K562 (cell line): ENCODE results near the gene TBC1D17. TPM values are rescaled to one million over a fixed set of nuclear protein-coding genes. Genes with fewer than 3 reads are reported as not detected.

ENCODE experiments used
- BRCA1 ChIP-seq, 2 experiments: fragments of 450-650 bp in 1 of 2; sonication (generic) in 1 of 2; formaldehyde crosslinking in 1 of 2; IDR thresholded peaks; 2 replicates each; pipeline versions ENCODE4 v1.5.0 to v1.6.1; 2017 to 2020; ENCODE audit warnings: mild to moderate bottlenecking in 1 of 2, missing genetic modification reagents in 1 of 2
- CTCFL ChIP-seq: IDR thresholded peaks from 2 replicates; pipeline ENCODE4 v1.6.1; 2011; ENCODE audit warnings: borderline replicate concordance, low read depth, mild to moderate bottlenecking, moderate library complexity, low read length; ENCODE audit not compliant: insufficient read depth, poor library complexity, severe bottlenecking
- ELK1 ChIP-seq: sonication (generic); formaldehyde crosslinking; IDR thresholded peaks from 2 replicates; pipeline ENCODE4 v1.8.1; 2022; ENCODE audit warnings: missing genetic modification reagents
- GABPA ChIP-seq: fragments of 200-800 bp; sonication (Bioruptor generic); conservative IDR thresholded peaks from 2 replicates; pipeline ENCODE4 v1.6.1; 2016; ENCODE audit warnings: low read depth, missing genetic modification characterization, missing compliant biosample characterization
- GATAD2B ChIP-seq: fragments of 450-650 bp; IDR thresholded peaks from 2 replicates; pipeline ENCODE4 v1.6.1; 2017; ENCODE audit warnings: mild to moderate bottlenecking, borderline replicate concordance
- HLTF ChIP-seq: fragments of 450-650 bp; IDR thresholded peaks from 2 replicates; pipeline ENCODE4 v1.6.1; 2016
- KLF10 ChIP-seq: fragments of 250-450 bp; sonication (Bioruptor Pico); IDR thresholded peaks from 2 replicates; pipeline ENCODE4 v1.6.1; 2021; ENCODE audit warnings: matching md5 sums
- MAX ChIP-seq: sonication (generic); formaldehyde crosslinking; IDR thresholded peaks from 2 replicates; pipeline ENCODE4 v1.9.0; 2022; ENCODE audit warnings: mild to moderate bottlenecking, missing genetic modification reagents
- NR0B1 ChIP-seq: fragments of 450-650 bp; IDR thresholded peaks from one replicate; pipeline ENCODE4 v1.6.1; 2018; ENCODE audit warnings: mild to moderate bottlenecking, moderate library complexity; ENCODE audit not compliant: partially characterized antibody
- PHTF2 ChIP-seq: fragments of 250-450 bp; sonication (Bioruptor Pico); IDR thresholded peaks from 2 replicates; pipeline ENCODE4 v1.5.0; 2021; ENCODE audit warnings: mild to moderate bottlenecking
- PREB ChIP-seq: sonication (generic); formaldehyde crosslinking; IDR thresholded peaks from 2 replicates; pipeline ENCODE4 v1.8.1; 2023; ENCODE audit warnings: mild to moderate bottlenecking, missing genetic modification reagents
- STAG1 ChIP-seq: sonication (generic); formaldehyde crosslinking; IDR thresholded peaks from 2 replicates; pipeline ENCODE4 v1.5.0; 2020; ENCODE audit warnings: missing genetic modification reagents, borderline replicate concordance
- TSC22D4 ChIP-seq: fragments of 450-650 bp; IDR thresholded peaks from 2 replicates; pipeline ENCODE4 v1.6.1; 2016; ENCODE audit warnings: missing genetic modification characterization, missing biosample characterization, control low read depth
- ZBTB49 ChIP-seq: sonication (generic); formaldehyde crosslinking; IDR thresholded peaks from 2 replicates; pipeline ENCODE4 v1.8.0; 2022; ENCODE audit warnings: missing genetic modification reagents, mild to moderate bottlenecking, borderline replicate concordance
- ZNF184 ChIP-seq: sonication (generic); formaldehyde crosslinking; IDR thresholded peaks from 2 replicates; pipeline ENCODE4 v1.5.0; 2020; ENCODE audit warnings: missing genetic modification reagents
- ZNF274 ChIP-seq: IDR thresholded peaks from 2 replicates; pipeline ENCODE4 v1.6.1; 2011; ENCODE audit warnings: low read depth, mild to moderate bottlenecking, low read length, moderate library complexity, borderline replicate concordance
- ZNF449 ChIP-seq: fragments of 250-450 bp; sonication (Bioruptor Pico); IDR thresholded peaks from 2 replicates; pipeline ENCODE4 v1.8.0; 2022; ENCODE audit warnings: moderate library complexity, mild to moderate bottlenecking, inconsistent platforms
- polyA plus RNA-seq, 8 experiments: library from polyadenylated mRNA; depleted of rRNA in 4 of 8; stranded (reverse) in 5 of 8; unstranded in 3 of 8; fragments of >200 nt; fragmentation: Nextera tagmentation in 2 of 8; fragmentation: Illumina TruSeq in 1 of 8; extraction: Ambion mirVana in 2 of 8; extraction: Trizol in 1 of 8; gene quantifications; 2 replicates each; pipeline versions ENCODE4 v1.2.1 to v1.2.3, GENCODE V29; 2011 to 2014; ENCODE audit warnings: inconsistent platforms in 1 of 8, missing spikeins in 1 of 8
- total RNA-seq, 7 experiments: library from RNA; depleted of rRNA in 6 of 7; stranded (reverse); fragments of >200 nt in 6 of 7; fragmentation: Illumina TruSeq in 2 of 7; extraction: Trizol in 2 of 7; gene quantifications; 2 replicates each; pipeline versions ENCODE4 v1.2.1 to v1.2.3, GENCODE V29; 2011 to 2021; ENCODE audit warnings: low replicate concordance in 1 of 7

TBC1D17 gene
- total and polyA plus RNA-seq, 9 of the 15 experiments (the other 6 are each of a cell fraction or from before 2014, with no cell fraction given) = 0.42 to 16.0 (median 3.8) TPM

GRCh38 chr19:49889687-49890348 is 12.3 kb downstream of the TBC1D17 start (continued):
- TF ChIP-seq ZNF184 (CRISPR knock-in tag) (no peak), PHTF2 (CRISPR knock-in tag) (no peak), ZBTB49 (peak; percentile 97), CTCFL (peak; percentile 89), GATAD2B (no peak), MAX (CRISPR knock-in tag) (peak; percentile 100), TSC22D4 (tag) (no peak), GABPA (tag) (peak; percentile 20; the same call in 1 of the 2 replicates), ZNF274 (no peak; the same call in 1 of the 2 replicates), ELK1 (CRISPR knock-in tag) (no peak), BRCA1 (IDR thresholded peaks at IDR 0.05) (no peak), BRCA1 (CRISPR knock-in tag; IDR thresholded peaks at IDR 0.05) (peak; percentile 98), PREB (no peak), HLTF (peak; percentile 59; the same call in 1 of the 2 replicates), NR0B1 (no peak), STAG1 (CRISPR knock-in tag) (peak; percentile 87), KLF10 (CRISPR knock-in tag) (no peak), ZNF449 (CRISPR knock-in tag) (no peak)
